A673 (cell line): ENCODE measurements around the gene SLC2A4.

Source experiments
- CTCF ChIP-seq: fragments of 300-800, 200-600 bp; sonication (generic); conservative IDR thresholded peaks from 2 replicates; pipeline ENCODE4 v1.5.1; 2017; ENCODE audit warnings: low read depth, mild to moderate bottlenecking, antibody characterized with exemption, low read length, moderate library complexity, mixed read lengths
- EZH2 ChIP-seq: fragments of 200-600 bp; sonication (generic); IDR thresholded peaks from 2 replicates; pipeline ENCODE4 v1.6.1; 2017; ENCODE audit warnings: borderline replicate concordance, low read depth, mild to moderate bottlenecking, mixed read lengths, antibody characterized with exemption, low read length; ENCODE audit not compliant: poor library complexity, severe bottlenecking

- TF ChIP-seq CTCF: no peak
- no peak for TF ChIP-seq EZH2
Measured at GRCh38 chr17:7248796-7249195, 32.7 kb upstream of the SLC2A4 start.
